WTC11 (cell line): Measurements from ENCODE around the gene DCUN1D2. TPM values are rescaled to one million over a fixed set of nuclear protein-coding genes. Genes with fewer than 3 reads are reported as not detected.

Experiments used
- ATAC-seq: fragments of 200-7000 bp; cut with Tn5 transposase; 2 replicates; pipeline ENCODE4 v1.10.0; 2021; ENCODE audit warnings: mild to moderate bottlenecking, moderate library complexity
- CTCF ChIA-PET: fragments of 300-600 bp; sonication (Branson Sonifier 250); formaldehyde crosslinking; loops from one replicate; lab custom pipeline; 2021; ENCODE audit warnings: antibody characterized with exemption; lab: Charles Lee
- POLR2A ChIA-PET: fragments of 350-600 bp; sonication (Branson Sonifier 250); formaldehyde crosslinking; loops from one replicate; lab custom pipeline; 2021; ENCODE audit warnings: antibody characterized with exemption; lab: Charles Lee
- DNase-seq: peaks from one replicate; pipeline ENCODE4 v3.0.0; 2021; ENCODE audit warnings: low spot score
- H3K27ac Mint-ChIP-seq: 2 replicates; pipeline ENCODE4 v1.8.0; 2021; ENCODE audit warnings: mixed read lengths
- H3K27me3 Mint-ChIP-seq: 2 replicates; pipeline ENCODE4 v1.8.0; 2021; ENCODE audit warnings: low read depth, mild to moderate bottlenecking, moderate library complexity, mixed read lengths
- H3K36me3 Mint-ChIP-seq: 2 replicates; pipeline ENCODE4 v1.8.0; 2021; ENCODE audit warnings: mixed read lengths
- H3K4me1 Mint-ChIP-seq: 2 replicates; pipeline ENCODE4 v1.8.0; 2022; ENCODE audit warnings: mixed read lengths
- H3K4me3 Mint-ChIP-seq: 2 replicates; pipeline ENCODE4 v1.8.0; 2021; ENCODE audit warnings: mild to moderate bottlenecking, moderate library complexity, mixed read lengths
- H3K9me3 Mint-ChIP-seq: 2 replicates; pipeline ENCODE4 v1.8.0; 2021; ENCODE audit warnings: mixed read lengths
- CREB1 ChIP-seq: sonication (generic); formaldehyde crosslinking; IDR thresholded peaks from 2 replicates; pipeline ENCODE4 v1.8.0; 2023; ENCODE audit warnings: mild to moderate bottlenecking, missing genetic modification reagents
- CREM ChIP-seq: sonication (generic); formaldehyde crosslinking; IDR thresholded peaks from 2 replicates; pipeline ENCODE4 v1.8.1; 2022; ENCODE audit warnings: mild to moderate bottlenecking, missing genetic modification reagents, moderate library complexity
- FOXJ3 ChIP-seq: sonication (generic); formaldehyde crosslinking; IDR thresholded peaks from 2 replicates; pipeline ENCODE4 v1.9.0; 2021; ENCODE audit warnings: missing genetic modification reagents, mild to moderate bottlenecking, borderline replicate concordance
- GTF2I ChIP-seq: fragments of 250-450 bp; sonication (Bioruptor Pico); conservative IDR thresholded peaks from 2 replicates; pipeline ENCODE4 v1.4.0; 2021; ENCODE audit warnings: mild to moderate bottlenecking
- JUN ChIP-seq: sonication (generic); formaldehyde crosslinking; IDR thresholded peaks from 2 replicates; pipeline ENCODE4 v1.8.0; 2023; ENCODE audit warnings: mild to moderate bottlenecking, missing genetic modification reagents
- MAX ChIP-seq: sonication (generic); formaldehyde crosslinking; IDR thresholded peaks from 2 replicates; pipeline ENCODE4 v1.8.0; 2022; ENCODE audit warnings: mild to moderate bottlenecking, missing genetic modification reagents
- NFE2L1 ChIP-seq: sonication (generic); formaldehyde crosslinking; IDR thresholded peaks from 2 replicates; pipeline ENCODE4 v1.8.1; 2023; ENCODE audit warnings: missing genetic modification reagents
- NFYB ChIP-seq: sonication (generic); formaldehyde crosslinking; conservative IDR thresholded peaks from 2 replicates; pipeline ENCODE4 v1.8.0; 2022; ENCODE audit warnings: low read depth, missing genetic modification reagents
- NR1H2 ChIP-seq: sonication (generic); formaldehyde crosslinking; IDR thresholded peaks from 2 replicates; pipeline ENCODE4 v1.9.0; 2021; ENCODE audit warnings: mild to moderate bottlenecking, moderate library complexity, missing genetic modification reagents
- PRRX2 ChIP-seq: fragments of 250-450 bp; sonication (Bioruptor Pico); IDR thresholded peaks from 2 replicates; pipeline ENCODE4 v1.8.0; 2021; ENCODE audit warnings: mild to moderate bottlenecking
- ZBTB21 ChIP-seq: sonication (generic); formaldehyde crosslinking; IDR thresholded peaks from 2 replicates; pipeline ENCODE4 v1.8.1; 2023; ENCODE audit warnings: mild to moderate bottlenecking, missing genetic modification reagents, borderline replicate concordance
- ZBTB43 ChIP-seq: sonication (generic); formaldehyde crosslinking; IDR thresholded peaks from 2 replicates; pipeline ENCODE4 v1.8.1; 2023; ENCODE audit warnings: mild to moderate bottlenecking, missing genetic modification reagents
- ZNF121 ChIP-seq: sonication (generic); formaldehyde crosslinking; IDR thresholded peaks from 2 replicates; pipeline ENCODE4 v1.8.0; 2023; ENCODE audit warnings: missing genetic modification reagents
- ZNF396 ChIP-seq: fragments of 250-450 bp; sonication (Bioruptor Pico); IDR thresholded peaks from 2 replicates; pipeline ENCODE4 v1.8.0; 2021; ENCODE audit warnings: mild to moderate bottlenecking, moderate library complexity, borderline replicate concordance
- ZNF671 ChIP-seq: fragments of 250-450 bp; sonication (Bioruptor Pico); IDR thresholded peaks from 2 replicates; pipeline ENCODE4 v1.8.0; 2021; ENCODE audit warnings: mild to moderate bottlenecking
- total RNA-seq: library from RNA; stranded (reverse); gene quantifications from 3 replicates; pipeline ENCODE4 v1.2.3, GENCODE V29; 2021
- TF ChIP-seq, protein P1 (sequence below): fragments of 250-450 bp; sonication (Bioruptor Pico); IDR thresholded peaks from 2 replicates; pipeline ENCODE4 v2.1.2; 2022; ENCODE audit warnings: mild to moderate bottlenecking, moderate library complexity
- TF ChIP-seq, protein P2 (sequence below): fragments of 250-450 bp; sonication (Bioruptor Pico); IDR thresholded peaks from 2 replicates; pipeline ENCODE4 v1.9.0; 2021; ENCODE audit warnings: mild to moderate bottlenecking
- TF ChIP-seq, protein P3 (sequence below): sonication (generic); formaldehyde crosslinking; IDR thresholded peaks from 2 replicates; pipeline ENCODE4 v1.8.0; 2023; ENCODE audit warnings: mild to moderate bottlenecking, missing genetic modification reagents
- TF ChIP-seq, protein P4 (sequence below): fragments of 250-450 bp; sonication (Bioruptor Pico); conservative IDR thresholded peaks from 2 replicates; pipeline ENCODE4 v1.9.0; 2021; ENCODE audit warnings: mild to moderate bottlenecking

Gene DCUN1D2
- total RNA-seq, 1 experiment from 2014 or later: 42.5 TPM

GRCh38 chr13:113455384-113455783 is 35.1 kb downstream of the DCUN1D2 start:
- H3K27ac Mint-ChIP-seq: 0 out of 2 replicates have a peak overlapping the region, but pooled peaks have one; percentile 29
- H3K4me1 Mint-ChIP-seq: no peaks in the 10 kb centered on the region
- H3K4me3 Mint-ChIP-seq: no peak overlapping the region
- TF ChIP-seq ZNF671 (no peak), PRRX2 (CRISPR knock-in tag) (no peak), NFYB (CRISPR knock-in tag) (no peak), ZNF121 (CRISPR knock-in tag) (no peak), JUN (CRISPR knock-in tag) (no peak), ZBTB43 (CRISPR knock-in tag) (no peak)
- TF ChIP-seq, protein P1, sequence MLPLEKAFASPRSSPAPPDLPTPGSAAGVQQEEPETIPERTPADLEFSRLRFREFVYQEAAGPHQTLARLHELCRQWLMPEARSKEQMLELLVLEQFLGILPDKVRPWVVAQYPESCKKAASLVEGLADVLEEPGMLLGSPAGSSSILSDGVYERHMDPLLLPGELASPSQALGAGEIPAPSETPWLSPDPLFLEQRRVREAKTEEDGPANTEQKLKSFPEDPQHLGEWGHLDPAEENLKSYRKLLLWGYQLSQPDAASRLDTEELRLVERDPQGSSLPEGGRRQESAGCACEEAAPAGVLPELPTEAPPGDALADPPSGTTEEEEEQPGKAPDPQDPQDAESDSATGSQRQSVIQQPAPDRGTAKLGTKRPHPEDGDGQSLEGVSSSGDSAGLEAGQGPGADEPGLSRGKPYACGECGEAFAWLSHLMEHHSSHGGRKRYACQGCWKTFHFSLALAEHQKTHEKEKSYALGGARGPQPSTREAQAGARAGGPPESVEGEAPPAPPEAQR (CRISPR knock-in tag): no peak
- ATAC-seq (no peak), DNase-seq (no peak)
- H3K27me3 Mint-ChIP-seq: no peaks in the 10 kb centered on the region
- ChIA-PET POLR2A (no interaction called here), CTCF (no interaction called here)
- no peaks in the 10 kb centered on the region for H3K9me3 Mint-ChIP-seq
- H3K36me3 Mint-ChIP-seq: peaks cover 49% of the 10 kb centered on the region

GRCh38 chr13:113454936-113455335 is 35.6 kb downstream of the DCUN1D2 start:
- no peaks in the 10 kb centered on the region for H3K4me1 Mint-ChIP-seq
- DNase-seq (no peak), ATAC-seq (no peak)
- no peaks in the 10 kb centered on the region for H3K27me3 Mint-ChIP-seq
- TF ChIP-seq FOXJ3 (CRISPR knock-in tag) (no peak), ZBTB21 (CRISPR knock-in tag) (no peak), NFE2L1 (CRISPR knock-in tag) (no peak), CREM (no peak), ZNF396 (CRISPR knock-in tag) (no peak), GTF2I (no peak), NR1H2 (CRISPR knock-in tag) (no peak), CREB1 (no peak), MAX (no peak)
- TF ChIP-seq, protein P2, sequence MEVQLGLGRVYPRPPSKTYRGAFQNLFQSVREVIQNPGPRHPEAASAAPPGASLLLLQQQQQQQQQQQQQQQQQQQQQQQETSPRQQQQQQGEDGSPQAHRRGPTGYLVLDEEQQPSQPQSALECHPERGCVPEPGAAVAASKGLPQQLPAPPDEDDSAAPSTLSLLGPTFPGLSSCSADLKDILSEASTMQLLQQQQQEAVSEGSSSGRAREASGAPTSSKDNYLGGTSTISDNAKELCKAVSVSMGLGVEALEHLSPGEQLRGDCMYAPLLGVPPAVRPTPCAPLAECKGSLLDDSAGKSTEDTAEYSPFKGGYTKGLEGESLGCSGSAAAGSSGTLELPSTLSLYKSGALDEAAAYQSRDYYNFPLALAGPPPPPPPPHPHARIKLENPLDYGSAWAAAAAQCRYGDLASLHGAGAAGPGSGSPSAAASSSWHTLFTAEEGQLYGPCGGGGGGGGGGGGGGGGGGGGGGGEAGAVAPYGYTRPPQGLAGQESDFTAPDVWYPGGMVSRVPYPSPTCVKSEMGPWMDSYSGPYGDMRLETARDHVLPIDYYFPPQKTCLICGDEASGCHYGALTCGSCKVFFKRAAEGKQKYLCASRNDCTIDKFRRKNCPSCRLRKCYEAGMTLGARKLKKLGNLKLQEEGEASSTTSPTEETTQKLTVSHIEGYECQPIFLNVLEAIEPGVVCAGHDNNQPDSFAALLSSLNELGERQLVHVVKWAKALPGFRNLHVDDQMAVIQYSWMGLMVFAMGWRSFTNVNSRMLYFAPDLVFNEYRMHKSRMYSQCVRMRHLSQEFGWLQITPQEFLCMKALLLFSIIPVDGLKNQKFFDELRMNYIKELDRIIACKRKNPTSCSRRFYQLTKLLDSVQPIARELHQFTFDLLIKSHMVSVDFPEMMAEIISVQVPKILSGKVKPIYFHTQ (CRISPR knock-in tag): no peak
- TF ChIP-seq, protein P3, sequence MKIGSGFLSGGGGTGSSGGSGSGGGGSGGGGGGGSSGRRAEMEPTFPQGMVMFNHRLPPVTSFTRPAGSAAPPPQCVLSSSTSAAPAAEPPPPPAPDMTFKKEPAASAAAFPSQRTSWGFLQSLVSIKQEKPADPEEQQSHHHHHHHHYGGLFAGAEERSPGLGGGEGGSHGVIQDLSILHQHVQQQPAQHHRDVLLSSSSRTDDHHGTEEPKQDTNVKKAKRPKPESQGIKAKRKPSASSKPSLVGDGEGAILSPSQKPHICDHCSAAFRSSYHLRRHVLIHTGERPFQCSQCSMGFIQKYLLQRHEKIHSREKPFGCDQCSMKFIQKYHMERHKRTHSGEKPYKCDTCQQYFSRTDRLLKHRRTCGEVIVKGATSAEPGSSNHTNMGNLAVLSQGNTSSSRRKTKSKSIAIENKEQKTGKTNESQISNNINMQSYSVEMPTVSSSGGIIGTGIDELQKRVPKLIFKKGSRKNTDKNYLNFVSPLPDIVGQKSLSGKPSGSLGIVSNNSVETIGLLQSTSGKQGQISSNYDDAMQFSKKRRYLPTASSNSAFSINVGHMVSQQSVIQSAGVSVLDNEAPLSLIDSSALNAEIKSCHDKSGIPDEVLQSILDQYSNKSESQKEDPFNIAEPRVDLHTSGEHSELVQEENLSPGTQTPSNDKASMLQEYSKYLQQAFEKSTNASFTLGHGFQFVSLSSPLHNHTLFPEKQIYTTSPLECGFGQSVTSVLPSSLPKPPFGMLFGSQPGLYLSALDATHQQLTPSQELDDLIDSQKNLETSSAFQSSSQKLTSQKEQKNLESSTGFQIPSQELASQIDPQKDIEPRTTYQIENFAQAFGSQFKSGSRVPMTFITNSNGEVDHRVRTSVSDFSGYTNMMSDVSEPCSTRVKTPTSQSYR (CRISPR knock-in tag): no peak
- TF ChIP-seq, protein P4, sequence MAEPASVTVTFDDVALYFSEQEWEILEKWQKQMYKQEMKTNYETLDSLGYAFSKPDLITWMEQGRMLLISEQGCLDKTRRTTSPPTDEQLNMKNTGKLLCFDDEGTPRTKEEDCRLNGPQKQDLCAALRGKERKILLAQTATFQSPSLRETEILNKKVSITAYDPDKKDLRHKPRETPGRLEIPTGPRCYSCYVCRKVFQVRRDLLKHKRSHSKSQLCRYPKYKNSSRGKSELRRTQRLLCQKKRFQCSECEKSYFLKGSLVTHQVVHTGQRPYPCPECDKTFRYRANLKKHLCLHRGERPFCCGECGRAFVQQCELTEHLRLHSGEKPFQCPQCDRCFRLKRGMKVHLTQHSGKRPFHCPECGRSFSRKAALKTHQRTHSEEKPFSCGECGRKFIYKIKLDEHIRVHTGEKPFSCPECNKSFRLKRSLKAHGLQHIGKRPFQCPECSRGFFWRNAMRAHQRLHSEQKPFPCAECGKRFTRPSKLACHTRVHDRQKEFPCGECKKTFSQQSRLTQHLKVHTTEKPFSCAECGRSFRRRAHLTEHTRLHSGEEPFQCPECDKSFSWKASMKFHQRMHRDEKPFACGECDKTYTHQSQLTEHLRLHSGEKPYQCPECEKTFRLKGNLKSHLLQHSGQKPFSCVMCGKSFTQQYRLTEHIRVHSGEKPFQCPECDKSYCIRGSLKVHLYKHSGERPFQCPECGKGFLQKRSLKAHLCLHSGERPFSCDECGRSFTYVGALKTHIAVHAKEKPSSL (CRISPR knock-in tag): no peak
- no peaks in the 10 kb centered on the region for H3K9me3 Mint-ChIP-seq
- ChIA-PET POLR2A (no interaction called here), CTCF (no interaction called here)
- peaks cover 45% of the 10 kb centered on the region for H3K36me3 Mint-ChIP-seq
- H3K27ac Mint-ChIP-seq: peak overlapping the region; percentile 29; the same call in 1 of the 2 replicates
- H3K4me3 Mint-ChIP-seq: no peak overlapping the region
